ENCODE results near the gene ZBED2. TPM values are rescaled to one million over a fixed set of nuclear protein-coding genes. Genes with fewer than 3 reads are reported as not detected.
"Not testable (repeated sequence)": the region's sequence is repeated elsewhere in the genome, so short reads cannot be mapped to it uniquely, and the experiment has no call there.

Gene ZBED2
- total RNA-seq, result not detected
- long read RNA-seq, result 0 reads

- intact Hi-C loops (cut with DNase I), result no loop called here
- DNase-seq (no peak), ATAC-seq (ENCODE audit: poor library complexity) (no peak)
These were observed at the start of gene ZBED2 for GRCh38 chr3:111595232-111595631. Gene ZBED2 (minus strand): TSS chr3:111595346. CDS start chr3:111594201, 1,145 bp downstream.

- intact Hi-C loops (cut with DNase I), result no loop called here
- no peak for ATAC-seq (ENCODE audit: poor library complexity)
- no peak for DNase-seq
These were observed 44.2 kb upstream of the ZBED2 start for GRCh38 chr3:111639316-111639715.

- no peak for DNase-seq
- intact Hi-C loops (cut with DNase I), result no loop called here
- no peak for ATAC-seq (ENCODE audit: poor library complexity)
These were observed 41.3 kb upstream of the ZBED2 start for GRCh38 chr3:111636366-111636885.

- intact Hi-C loops (cut with DNase I), result no loop called here
- ATAC-seq (ENCODE audit: poor library complexity) (no peak), DNase-seq (no peak)
These were observed 40.3 kb upstream of the ZBED2 start for GRCh38 chr3:111635403-111635802.

- DNase-seq; ATAC-seq (ENCODE audit: poor library complexity); intact Hi-C loops (cut with DNase I): not testable (repeated sequence)
These were observed 35.5 kb upstream of the ZBED2 start for GRCh38 chr3:111630638-111631037.

GRCh38 chr3:111629018-111629417 is 33.9 kb upstream of the ZBED2 start:
- intact Hi-C loops (cut with DNase I); DNase-seq; ATAC-seq (ENCODE audit: poor library complexity): not testable (repeated sequence)

GRCh38 chr3:111627092-111627491 is 31.9 kb upstream of the ZBED2 start:
- ATAC-seq (ENCODE audit: poor library complexity), result no peak
- intact Hi-C loops (cut with DNase I), result no loop called here
- DNase-seq, result no peak

- intact Hi-C loops (cut with DNase I), result no loop called here
- DNase-seq (no peak), ATAC-seq (ENCODE audit: poor library complexity) (no peak)
These were observed 26.4 kb upstream of the ZBED2 start for GRCh38 chr3:111621535-111621934.

- DNase-seq, result no peak
- ATAC-seq (ENCODE audit: poor library complexity), result no peak
- intact Hi-C loops (cut with DNase I), result no loop called here
These were observed 24.7 kb upstream of the ZBED2 start for GRCh38 chr3:111619833-111620232.

- no peak for DNase-seq
- intact Hi-C loops (cut with DNase I), result no loop called here
- no peak for ATAC-seq (ENCODE audit: poor library complexity)
These were observed 23.8 kb upstream of the ZBED2 start for GRCh38 chr3:111618945-111619344.

- DNase-seq (no peak), ATAC-seq (ENCODE audit: poor library complexity) (no peak)
- intact Hi-C loops (cut with DNase I), result no loop called here
These were observed 22.9 kb upstream of the ZBED2 start for GRCh38 chr3:111617912-111618601.

GRCh38 chr3:111617406-111617805 is 22.3 kb upstream of the ZBED2 start:
- ATAC-seq (ENCODE audit: poor library complexity) (no peak), DNase-seq (no peak)
- intact Hi-C loops (cut with DNase I), result no loop called here

GRCh38 chr3:111616417-111617105 is 21.4 kb upstream of the ZBED2 start:
- ATAC-seq (ENCODE audit: poor library complexity) (no peak), DNase-seq (no peak)
- intact Hi-C loops (cut with DNase I), result no loop called here

GRCh38 chr3:111615880-111616279 is 20.7 kb upstream of the ZBED2 start:
- ATAC-seq (ENCODE audit: poor library complexity) (no peak), DNase-seq (no peak)
- intact Hi-C loops (cut with DNase I), result no loop called here

GRCh38 chr3:111613294-111613693 is 18.1 kb upstream of the ZBED2 start:
- DNase-seq, result no peak
- ATAC-seq (ENCODE audit: poor library complexity), result no peak
- intact Hi-C loops (cut with DNase I), result no loop called here

- ATAC-seq (ENCODE audit: poor library complexity) (no peak), DNase-seq (no peak)
- intact Hi-C loops (cut with DNase I), result no loop called here
These were observed 15.5 kb upstream of the ZBED2 start for GRCh38 chr3:111610612-111611054.

GRCh38 chr3:111610189-111610588 is 15.0 kb upstream of the ZBED2 start:
- DNase-seq, result no peak
- no peak for ATAC-seq (ENCODE audit: poor library complexity)
- intact Hi-C loops (cut with DNase I), result no loop called here

GRCh38 chr3:111609700-111610099 is 14.6 kb upstream of the ZBED2 start:
- DNase-seq (no peak), ATAC-seq (ENCODE audit: poor library complexity) (no peak)
- intact Hi-C loops (cut with DNase I), result no loop called here

- DNase-seq, result no peak
- ATAC-seq (ENCODE audit: poor library complexity), result no peak
- intact Hi-C loops (cut with DNase I), result no loop called here
These were observed 13.2 kb upstream of the ZBED2 start for GRCh38 chr3:111608383-111608782.
